UCSD-AML1 (cell line): ENCODE results near the gene LRR1.
"Not testable (repeated sequence)": the region's sequence is repeated elsewhere in the genome, so short reads cannot be mapped to it uniquely, and the experiment has no call there.

Experiments
- DNase-seq: peaks from one replicate; lab custom pipeline; 2025; ENCODE audit not compliant: unreplicated experiment; lab: John Stamatoyannopoulos, UW

The LRR1 gene

DNA sequence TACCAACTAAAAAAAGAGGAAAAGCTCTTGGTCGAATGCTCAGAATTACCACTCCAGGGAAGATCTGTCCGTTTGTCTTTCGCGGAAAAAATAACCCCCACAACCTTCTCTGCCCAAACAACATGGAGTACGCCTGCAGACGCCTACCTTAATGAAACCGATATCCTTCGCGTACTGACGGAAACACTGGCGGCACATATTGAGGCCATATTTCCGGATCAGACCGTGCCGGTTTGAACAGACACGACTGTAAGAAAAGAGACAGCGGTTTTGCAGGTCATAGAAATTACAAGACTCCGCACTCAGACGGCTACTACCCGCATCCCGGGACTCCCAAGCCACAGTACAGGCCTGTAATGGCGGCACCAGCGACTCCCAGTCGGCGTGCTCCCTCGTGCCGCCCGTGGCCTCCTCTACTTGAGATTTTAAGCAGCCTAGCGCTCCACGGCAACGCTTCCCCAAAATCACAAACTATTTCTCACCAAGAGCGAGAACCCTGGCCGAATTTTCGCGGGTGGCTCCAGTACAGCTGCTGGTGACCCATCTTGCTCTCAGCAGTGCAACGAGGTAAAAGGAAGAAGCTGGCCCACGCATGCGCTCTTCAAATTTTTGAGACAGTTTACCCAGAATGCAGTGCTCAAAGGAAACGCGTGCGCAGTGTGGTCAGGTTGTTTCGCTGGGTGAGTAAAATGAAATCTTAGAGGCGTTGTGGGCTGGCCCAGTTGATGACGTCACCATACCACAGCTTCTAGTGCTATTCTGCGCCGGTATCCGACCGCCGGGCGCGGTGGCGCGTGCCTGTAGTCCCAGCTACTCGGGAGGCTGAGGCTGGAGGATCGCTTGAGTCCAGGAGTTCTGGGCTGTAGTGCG lies 12.7 kb upstream of the LRR1 start, which contains the start of gene RPS29:
RPS29 (minus strand) TSS at position 578 of the 870 bp plus-strand sequence; CDS start at position 544, 34 bp downstream.
- DNase-seq = peak; percentile 99

DNA sequence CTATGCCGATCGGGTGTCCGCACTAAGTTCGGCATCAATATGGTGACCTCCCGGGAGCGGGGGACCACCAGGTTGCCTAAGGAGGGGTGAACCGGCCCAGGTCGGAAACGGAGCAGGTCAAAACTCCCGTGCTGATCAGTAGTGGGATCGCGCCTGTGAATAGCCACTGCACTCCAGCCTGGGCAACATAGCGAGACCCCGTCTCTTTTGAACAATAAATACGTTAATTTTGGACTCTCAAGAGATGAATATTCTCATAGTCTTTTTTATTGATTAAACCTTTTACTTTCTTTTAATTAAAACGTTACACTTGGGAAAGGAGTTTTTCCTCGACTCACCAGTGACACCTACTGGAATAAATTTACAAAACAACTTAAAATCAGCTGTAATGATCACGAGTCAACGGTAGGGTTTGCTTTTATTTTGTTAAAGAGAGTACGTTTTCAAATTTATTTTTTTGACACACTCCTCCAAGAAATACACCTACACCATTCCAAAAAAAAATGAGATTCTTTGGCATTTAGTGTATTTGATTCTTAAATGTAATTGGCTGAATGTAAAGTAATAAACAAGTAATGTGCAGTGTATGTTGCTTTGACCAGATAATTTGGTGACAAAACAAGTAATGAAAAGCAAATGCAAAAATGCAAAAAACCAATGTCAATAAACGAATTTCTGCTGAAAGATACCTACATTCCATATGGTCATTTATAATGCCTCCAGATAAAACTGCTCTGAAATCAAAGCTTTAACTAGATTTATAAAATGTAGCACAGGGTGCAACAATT lies 11.9 kb upstream of the LRR1 start:
- peak; percentile 72 for DNase-seq

DNA sequence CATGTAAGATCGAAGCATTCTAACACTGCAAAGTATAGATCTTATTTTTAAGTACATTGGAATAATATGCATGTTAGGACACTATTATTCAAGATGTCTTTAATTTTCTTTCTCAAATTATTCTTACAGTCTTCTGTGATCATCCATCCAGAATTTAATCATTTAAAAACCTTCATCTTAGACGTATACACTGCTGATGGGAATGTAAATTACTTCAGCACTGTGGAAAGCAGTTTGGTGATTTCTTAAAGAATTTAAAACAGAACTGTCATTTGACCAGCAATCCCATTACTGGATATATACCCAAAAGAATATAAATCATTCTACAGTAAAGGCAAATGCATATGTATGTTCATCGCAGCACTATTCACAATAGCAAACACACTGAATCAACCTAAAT lies 9.4 kb upstream of the LRR1 start:
- DNase-seq = no peak

DNA sequence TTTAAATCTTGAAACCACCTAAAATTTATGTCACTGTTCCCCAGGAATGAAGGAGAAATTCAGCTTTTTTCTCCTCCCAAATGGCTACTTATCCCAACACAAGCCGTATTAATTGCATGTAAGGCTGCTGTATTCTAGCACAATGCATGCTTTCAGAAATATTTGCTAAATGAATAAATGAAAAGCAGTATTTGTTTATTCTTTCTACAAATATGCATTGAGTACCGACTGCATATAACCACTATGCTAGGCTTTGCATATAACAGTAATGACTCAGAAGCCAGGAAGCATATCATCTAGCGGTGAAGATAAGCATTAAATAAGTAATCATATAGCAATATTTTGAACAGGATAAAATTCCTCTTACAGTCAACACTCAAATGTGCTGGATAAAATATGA lies 5.7 kb upstream of the LRR1 start:
- no peak for DNase-seq

DNA sequence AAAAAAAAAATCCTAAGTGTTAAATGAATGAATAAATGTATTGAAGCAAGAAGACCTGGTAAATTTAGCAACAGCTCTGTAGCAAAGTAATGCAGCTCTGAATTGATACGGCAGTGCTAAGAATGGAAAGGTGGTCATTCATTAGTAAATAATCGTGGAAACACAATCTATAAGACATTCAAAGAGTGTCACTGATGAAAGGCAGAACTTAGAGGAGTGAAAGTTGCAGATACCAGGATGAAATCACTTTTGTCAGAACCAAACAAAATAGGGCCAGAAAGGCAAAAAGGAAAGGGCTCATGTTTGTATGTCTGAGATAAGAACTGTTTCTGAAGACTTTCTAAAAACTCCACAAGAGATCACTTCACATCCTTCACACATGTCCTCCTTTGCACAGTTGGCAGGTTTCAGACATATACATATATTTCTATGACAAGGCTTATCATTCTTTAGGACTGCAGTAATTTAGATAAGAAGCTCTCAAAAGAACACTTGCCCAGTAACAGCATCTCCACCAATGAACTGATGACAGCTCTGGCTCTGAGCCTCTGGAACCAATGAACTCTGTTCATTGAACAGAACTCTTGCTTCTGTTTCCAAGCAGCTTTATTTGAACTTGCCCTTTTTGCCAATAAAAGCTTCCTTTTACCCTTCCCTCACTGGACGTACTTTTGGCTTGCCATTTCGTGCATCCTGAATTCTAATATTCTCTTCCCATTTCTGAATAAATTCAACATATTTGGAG lies 4.2 kb upstream of the LRR1 start:
- DNase-seq = no peak

DNA sequence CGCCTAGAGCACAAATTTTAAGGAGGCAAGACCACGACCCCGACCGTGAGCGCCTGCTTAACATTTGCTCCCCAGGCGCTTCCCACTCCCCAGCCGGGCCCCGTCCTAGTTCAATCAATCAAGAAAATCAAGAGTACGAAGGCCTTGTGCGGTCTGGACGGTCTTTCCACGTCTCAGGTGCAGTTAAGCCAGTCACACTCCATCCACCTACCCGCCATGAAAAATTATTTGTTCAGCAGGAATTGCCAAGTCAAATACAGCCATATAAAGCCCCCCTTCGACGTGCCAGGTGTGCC lies 603 bp upstream of the LRR1 start:
- DNase-seq = no peak

DNA sequence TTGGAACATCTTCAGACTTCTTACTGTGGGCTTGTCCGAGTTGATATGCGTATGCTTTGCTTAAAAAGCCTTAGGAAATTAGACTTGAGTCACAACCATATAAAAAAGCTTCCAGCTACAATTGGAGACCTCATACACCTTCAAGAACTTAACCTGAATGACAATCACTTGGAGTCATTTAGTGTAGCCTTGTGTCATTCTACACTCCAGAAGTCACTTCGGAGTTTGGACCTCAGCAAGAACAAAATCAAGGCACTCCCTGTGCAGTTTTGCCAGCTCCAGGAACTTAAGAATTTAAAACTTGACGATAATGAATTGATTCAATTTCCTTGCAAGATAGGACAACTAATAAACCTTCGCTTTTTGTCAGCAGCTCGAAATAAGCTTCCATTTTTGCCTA lies 8.8 kb downstream of the LRR1 start:
- DNase-seq = no peak

DNA sequence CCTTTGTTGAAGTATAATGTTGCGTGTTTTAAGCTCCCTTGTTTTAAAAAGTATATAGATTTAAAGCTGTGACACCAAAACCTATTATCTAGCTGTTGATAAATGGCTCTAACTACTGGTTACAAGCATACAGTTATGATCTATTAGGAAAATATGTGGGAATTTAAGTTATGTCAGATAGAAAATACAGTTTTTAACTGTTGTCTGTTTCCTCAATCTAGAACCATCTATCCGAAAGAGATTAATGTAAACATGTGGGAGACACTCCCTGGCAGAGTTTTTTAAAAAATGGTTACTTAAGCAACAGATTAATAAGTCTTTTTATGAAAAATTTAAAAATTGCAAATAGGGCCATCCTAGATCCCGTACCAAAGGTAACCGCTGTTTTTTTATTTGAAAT lies 13.5 kb downstream of the LRR1 start:
- no peak for DNase-seq

DNA sequence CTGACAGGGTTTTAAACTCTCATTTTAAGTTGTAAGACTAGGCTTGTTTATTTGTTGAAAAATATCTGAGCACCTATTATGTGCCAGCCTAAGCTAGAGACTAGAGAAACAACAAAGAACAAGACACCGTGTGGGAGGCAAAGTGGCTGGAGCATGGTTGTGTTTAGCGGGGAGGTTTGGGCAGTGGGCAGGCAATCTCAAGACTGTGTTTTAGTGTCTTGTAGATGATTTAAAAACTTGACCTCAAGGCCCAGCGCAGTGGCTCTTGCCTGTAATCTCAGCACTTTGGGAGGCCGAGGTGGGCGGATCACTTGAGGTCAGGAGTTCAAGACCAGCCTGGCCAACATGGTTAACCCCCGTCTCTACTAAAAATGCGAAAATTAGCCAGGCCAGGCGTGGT lies 13.9 kb downstream of the LRR1 start:
- DNase-seq = no peak

DNA sequence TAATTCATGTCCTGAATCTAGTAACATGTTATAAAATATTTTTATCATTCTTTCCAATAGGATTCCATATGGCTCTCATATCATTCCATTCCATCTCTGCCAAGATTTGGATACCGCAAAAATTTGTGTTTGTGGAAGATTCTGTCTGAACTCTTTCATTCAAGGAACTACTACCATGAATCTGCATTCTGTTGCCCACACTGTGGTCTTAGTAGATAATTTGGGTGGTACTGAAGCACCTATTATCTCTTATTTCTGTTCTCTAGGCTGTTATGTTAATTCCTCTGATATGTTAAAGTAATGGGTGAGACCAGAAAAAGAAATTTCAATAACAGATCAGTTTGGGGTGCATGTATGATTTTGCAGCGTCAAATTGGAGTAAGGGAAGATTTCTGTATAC lies 15.5 kb downstream of the LRR1 start:
- no peak for DNase-seq

DNA sequence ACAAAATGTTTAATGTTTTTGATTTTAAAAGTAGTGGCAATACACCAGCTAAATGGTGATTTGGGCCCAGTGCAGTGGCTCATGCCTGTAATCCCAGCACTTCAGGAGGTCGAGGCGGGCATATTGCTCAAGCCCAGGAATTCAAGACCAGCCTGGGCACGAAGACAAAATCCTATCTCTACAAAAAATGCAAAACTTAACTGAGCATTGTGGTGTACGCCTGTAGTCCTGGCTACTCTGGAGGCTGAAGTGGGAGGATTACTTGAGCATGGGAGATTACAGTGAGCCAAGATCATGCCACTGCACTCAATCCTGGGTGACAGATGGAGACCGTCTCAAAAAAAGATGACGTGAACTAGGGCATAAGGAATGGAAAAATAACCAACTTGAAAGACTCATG lies 17.0 kb downstream of the LRR1 start:
- DNase-seq = no peak

DNA sequence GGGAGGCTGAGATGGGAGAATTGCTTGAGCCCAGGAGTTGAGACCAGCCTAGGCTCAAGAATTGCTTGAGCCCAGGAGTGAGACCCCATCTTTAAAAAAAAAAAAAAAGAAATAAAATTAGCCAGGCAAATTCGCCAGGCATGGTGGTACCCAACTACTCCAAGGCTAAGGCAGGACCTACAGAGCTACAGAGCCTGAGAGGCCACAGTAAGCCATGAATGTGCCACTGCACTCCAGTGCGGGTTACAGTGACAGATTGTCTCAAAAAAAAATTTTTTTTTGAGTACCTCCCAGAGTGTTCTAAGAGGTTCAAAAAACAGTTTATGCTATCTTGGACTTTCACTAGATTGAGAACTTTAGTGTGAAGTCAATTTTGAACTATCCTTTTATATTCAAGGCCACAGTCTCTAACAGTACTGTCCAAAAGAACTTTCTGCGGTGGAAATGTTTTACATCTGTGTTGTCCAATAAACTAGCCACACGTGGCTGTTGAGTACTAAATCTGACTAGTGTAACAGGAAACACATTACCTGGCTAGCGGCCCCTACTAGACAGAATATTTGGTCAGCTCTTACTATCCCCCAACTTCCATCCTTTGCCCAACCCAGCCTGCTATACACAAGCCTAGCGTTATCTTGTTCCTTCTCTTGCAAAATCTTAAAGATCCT lies 19.2 kb downstream of the LRR1 start:
- no peak for DNase-seq

DNA sequence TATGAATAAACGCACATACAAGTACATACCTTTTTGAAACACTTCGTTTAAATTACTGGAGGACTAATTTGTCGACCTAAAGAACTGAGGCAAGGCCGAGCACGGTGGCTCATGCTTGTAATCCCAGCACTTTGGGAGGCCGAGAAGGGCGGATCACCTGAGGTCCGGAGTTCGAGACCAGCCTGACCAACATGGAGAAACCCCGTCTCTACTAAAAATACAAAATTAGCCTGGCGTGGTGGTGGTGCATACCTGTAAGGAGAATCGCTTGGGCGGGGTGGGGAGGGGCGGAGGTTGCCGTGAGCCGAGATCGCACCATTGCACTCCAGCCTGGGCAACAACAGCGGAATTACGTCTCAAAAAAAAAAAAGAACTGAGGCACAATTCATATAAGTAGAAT lies 20.5 kb downstream of the LRR1 start:
- DNase-seq = not testable (repeated sequence)

DNA sequence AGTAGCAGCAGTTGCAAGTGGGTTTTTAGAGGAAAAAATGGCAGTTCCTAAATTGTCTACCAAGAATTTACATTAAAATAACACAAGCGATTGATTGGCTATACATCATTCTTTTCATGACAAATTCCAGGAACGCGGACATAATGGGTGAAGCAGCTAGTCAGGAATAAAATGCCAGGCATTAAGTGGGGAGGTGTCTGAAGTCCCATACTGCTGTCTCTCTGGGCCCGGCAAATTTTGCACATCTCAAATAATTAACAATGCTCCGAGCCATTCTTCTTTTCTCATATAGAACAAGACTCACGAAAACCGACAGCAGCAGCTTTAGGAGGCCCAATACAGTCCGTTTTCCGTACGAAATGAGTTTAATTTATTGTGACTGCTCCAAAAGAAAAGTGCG lies 21.0 kb downstream of the LRR1 start:
- DNase-seq = no peak

DNA sequence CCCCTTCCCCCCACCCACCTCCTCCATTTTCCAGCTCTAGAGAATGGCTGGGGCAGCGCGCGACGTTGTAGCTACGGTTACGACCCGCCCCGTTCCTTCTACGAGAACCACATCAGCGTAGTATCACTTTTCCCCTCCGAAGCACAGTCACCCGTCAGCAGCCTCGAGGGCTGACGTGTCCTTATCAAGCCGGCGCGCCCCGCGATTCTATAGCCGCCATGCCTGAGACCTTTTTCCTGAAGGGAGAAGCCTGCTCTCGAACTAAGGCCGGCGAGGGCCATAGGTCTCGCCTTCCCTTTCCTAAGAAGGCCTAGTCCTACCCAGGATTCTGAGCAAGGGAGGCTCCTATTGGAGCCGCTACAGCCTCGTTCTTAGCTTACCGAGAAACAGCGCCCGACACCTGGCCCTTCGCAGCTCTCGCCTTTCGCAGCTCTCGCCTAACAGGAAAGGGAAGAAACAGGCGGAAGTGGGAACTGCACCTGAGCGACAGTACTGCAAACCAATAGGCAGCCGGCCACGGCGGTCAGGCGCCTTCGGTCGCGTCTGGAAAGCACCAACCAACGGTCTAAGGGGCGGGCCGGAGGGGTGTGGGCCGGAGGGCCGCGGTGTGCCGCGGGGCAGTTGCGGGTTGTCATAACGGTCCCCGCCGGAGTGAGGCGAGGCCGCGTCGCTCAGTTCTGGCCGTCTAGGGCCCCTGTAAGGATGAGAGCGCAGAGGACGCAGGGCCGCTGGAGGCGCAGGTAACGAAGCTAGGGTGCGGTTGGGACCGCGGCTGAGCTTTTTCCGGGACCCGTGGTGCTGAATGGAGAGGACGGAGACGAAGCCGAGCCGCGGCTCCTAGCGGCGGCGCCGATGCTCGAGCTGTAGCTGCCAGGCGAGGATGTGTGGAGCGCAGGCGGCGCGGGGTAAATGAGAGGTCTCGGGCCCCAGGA lies 21.7 kb downstream of the LRR1 start, which contains the start of the genes MGAT2 and RPL36AL:
MGAT2 (plus strand) TSS at position 618 of the 932 bp plus-strand sequence. CDS start 470 bp downstream, outside the sequence.
RPL36AL (minus strand) TSS at position 445 of the 932 bp plus-strand sequence. CDS start 1,522 bp downstream, outside the sequence.
- DNase-seq = peak; percentile 96

DNA sequence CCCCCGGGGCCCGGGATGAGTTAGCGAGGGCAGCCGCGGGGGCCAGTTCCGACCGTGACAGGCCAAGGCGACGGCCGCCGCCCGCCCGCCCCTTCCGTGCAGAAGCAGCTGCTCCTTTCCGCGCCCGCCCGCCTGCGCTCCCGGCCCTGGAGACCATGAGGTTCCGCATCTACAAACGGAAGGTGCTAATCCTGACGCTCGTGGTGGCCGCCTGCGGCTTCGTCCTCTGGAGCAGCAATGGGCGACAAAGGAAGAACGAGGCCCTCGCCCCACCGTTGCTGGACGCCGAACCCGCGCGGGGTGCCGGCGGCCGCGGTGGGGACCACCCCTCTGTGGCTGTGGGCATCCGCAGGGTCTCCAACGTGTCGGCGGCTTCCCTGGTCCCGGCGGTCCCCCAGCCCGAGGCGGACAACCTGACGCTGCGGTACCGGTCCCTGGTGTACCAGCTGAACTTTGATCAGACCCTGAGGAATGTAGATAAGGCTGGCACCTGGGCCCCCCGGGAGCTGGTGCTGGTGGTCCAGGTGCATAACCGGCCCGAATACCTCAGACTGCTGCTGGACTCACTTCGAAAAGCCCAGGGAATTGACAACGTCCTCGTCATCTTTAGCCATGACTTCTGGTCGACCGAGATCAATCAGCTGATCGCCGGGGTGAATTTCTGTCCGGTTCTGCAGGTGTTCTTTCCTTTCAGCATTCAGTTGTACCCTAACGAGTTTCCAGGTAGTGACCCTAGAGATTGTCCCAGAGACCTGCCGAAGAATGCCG lies 22.6 kb downstream of the LRR1 start:
- DNase-seq = peak; percentile 79

DNA sequence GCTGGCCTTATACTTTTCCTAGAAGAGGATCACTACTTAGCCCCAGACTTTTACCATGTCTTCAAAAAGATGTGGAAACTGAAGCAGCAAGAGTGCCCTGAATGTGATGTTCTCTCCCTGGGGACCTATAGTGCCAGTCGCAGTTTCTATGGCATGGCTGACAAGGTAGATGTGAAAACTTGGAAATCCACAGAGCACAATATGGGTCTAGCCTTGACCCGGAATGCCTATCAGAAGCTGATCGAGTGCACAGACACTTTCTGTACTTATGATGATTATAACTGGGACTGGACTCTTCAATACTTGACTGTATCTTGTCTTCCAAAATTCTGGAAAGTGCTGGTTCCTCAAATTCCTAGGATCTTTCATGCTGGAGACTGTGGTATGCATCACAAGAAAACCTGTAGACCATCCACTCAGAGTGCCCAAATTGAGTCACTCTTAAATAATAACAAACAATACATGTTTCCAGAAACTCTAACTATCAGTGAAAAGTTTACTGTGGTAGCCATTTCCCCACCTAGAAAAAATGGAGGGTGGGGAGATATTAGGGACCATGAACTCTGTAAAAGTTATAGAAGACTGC lies 23.4 kb downstream of the LRR1 start:
- DNase-seq = no peak

DNA sequence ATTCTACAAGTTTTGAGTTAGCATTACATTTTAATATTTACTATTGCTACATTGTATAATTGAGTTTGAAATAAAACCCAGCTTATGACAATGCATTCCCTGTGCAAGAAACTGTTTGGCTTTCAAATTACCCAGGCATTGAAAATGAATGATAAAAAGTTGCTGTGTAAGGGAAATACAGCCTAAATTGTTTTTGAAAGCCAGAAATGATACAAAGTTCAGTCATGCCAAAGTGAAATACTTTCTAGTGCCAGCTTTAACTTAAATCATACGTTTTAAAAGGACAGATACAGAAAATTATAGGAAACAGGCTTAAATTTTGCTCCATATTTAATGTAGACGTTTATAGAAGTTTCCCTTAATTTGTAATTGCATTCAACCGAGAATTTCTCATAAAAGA lies 24.6 kb downstream of the LRR1 start:
- no peak for DNase-seq
